Lung (tissue), 12 donors: ENCODE data around the gene ASTL. TPM values are rescaled to one million over a fixed set of nuclear protein-coding genes. Genes with fewer than 3 reads are reported as not detected.

Experiments
- ATAC-seq: fragments of 200-7000 bp; cut with Tn5 transposase; one replicate; pipeline ENCODE4 v1.9.1; 2020; ENCODE audit warnings: moderate number of reproducible peaks; ENCODE audit not compliant: insufficient read depth, low FRiP score
- DNase-seq, 3 donors: peaks; one replicate each; pipeline ENCODE4 v3.0.0-alpha.2; 2013 to 2017
- H3K27ac ChIP-seq, 2 donors: one replicate each; pipeline ENCODE4 v1.5.1; 2013; ENCODE audit warnings: mild to moderate bottlenecking in 2 of 2, moderate library complexity in 2 of 2, control low read depth in 1 of 2, inconsistent platforms in 1 of 2, low read depth in 1 of 2, low read length in 1 of 2
- H3K27me3 ChIP-seq, 3 donors: one replicate each; pipeline ENCODE4 v1.5.1; 2013; ENCODE audit warnings: low read length in 2 of 3; ENCODE audit not compliant: control insufficient read depth in 3 of 3, insufficient read depth in 3 of 3
- H3K36me3 ChIP-seq, 4 donors: one replicate each; pipeline ENCODE4 v1.5.1; 2013; ENCODE audit warnings: low read length in 4 of 4, mild to moderate bottlenecking in 1 of 4, moderate library complexity in 1 of 4; ENCODE audit not compliant: control insufficient read depth in 4 of 4, insufficient read depth in 4 of 4
- H3K4me1 ChIP-seq, 5 donors: one replicate each; pipeline ENCODE4 v1.5.1; 2013; ENCODE audit warnings: low read length in 5 of 5, mild to moderate bottlenecking in 2 of 5, moderate library complexity in 1 of 5; ENCODE audit not compliant: control insufficient read depth in 5 of 5, insufficient read depth in 5 of 5
- H3K4me3 ChIP-seq: one replicate; pipeline ENCODE4 v1.5.1; 2013; ENCODE audit warnings: mild to moderate bottlenecking, control low read depth, moderate library complexity
- H3K9ac ChIP-seq, 2 donors: one replicate each; pipeline ENCODE4 v1.5.1; 2013; ENCODE audit warnings: low read length in 2 of 2, control low read depth in 1 of 2; ENCODE audit not compliant: insufficient read depth in 1 of 2
- H3K9me3 ChIP-seq, 4 donors: one replicate each; pipeline ENCODE4 v1.5.1; 2013; ENCODE audit warnings: low read length in 3 of 4, mild to moderate bottlenecking in 1 of 4, moderate library complexity in 1 of 4; ENCODE audit not compliant: control insufficient read depth in 4 of 4, insufficient read depth in 3 of 4
- CTCF ChIP-seq: IDR thresholded peaks from 2 replicates; pipeline ENCODE4 v1.5.1; 2012; ENCODE audit warnings: mild to moderate bottlenecking; ENCODE audit errors: control extremely low read depth, extremely low read depth
- whole genome bisulfite sequencing, 2 donors: extraction: QIAGEN DNeasy Blood & Tissue Kit; methylation state at CpG; one replicate each; pipeline ENCODE4 v1.1.7; 2013; 5-methylcytosine and 5-hydroxymethylcytosine counted together
- polyA plus RNA-seq, 2 donors: library from polyadenylated mRNA; stranded (reverse); fragments of 200-250 nt; gene quantifications; one replicate each; pipeline ENCODE4 v1.2.1, GENCODE V29; 2013
- total RNA-seq, 2 donors: library from RNA; depleted of rRNA in 1 of 2; stranded (reverse); fragments of >200 nt in 1 of 2; gene quantifications; one replicate each; pipeline ENCODE4 v1.2.1, GENCODE V29; 2014 to 2021
- donor health status: control.
- donor health status: control.
- donor health status: Bipolar disorder and iron deficiency.
- donor health status: healthy.
- donor health status: DM: yes; HTN: yes; CAD: no.

Gene ASTL
- total and polyA plus RNA-seq, 4 donors: 0.14 to 0.34 TPM; not detected in 2

- H3K9ac ChIP-seq: no peak overlapping the region
- WGBS, 2 donors: 96 to 98% methylated on average over 8 of the region's 8 CpGs
- peaks cover 0 to 11% (median 3%) of the 10 kb centered on the region in 4 donors for H3K9me3 ChIP-seq
- no peaks in the 10 kb centered on the region for H3K36me3 ChIP-seq
- DNase-seq (no peak), ATAC-seq (no peak)
- no peak for TF ChIP-seq CTCF
- no peak overlapping the region for H3K27ac ChIP-seq
- H3K4me3 ChIP-seq: no peak overlapping the region
- H3K27me3 ChIP-seq: no peaks in the 10 kb centered on the region
- peaks cover 0 to 12% (median 6%) of the 10 kb centered on the region in 5 donors for H3K4me1 ChIP-seq
Measured at GRCh38 chr2:96105994-96106715, 32.1 kb downstream of the ASTL start.

GRCh38 chr2:96105152-96105915 is 33.0 kb downstream of the ASTL start:
- Histone ChIP-seq H3K36me3 (no peaks in the 10 kb centered on the region), H3K9me3 (peaks cover 0 to 11% (median 3%) of the 10 kb centered on the region in 4 donors), H3K9ac (no peak overlapping the region), H3K4me3 (no peak overlapping the region), H3K27ac (no peak overlapping the region), H3K4me1 (peaks cover 0 to 12% (median 6%) of the 10 kb centered on the region in 5 donors), H3K27me3 (no peaks in the 10 kb centered on the region)
- TF ChIP-seq CTCF: no peak
- DNase-seq: peak in 1 of 3 donors; percentile 1
- ATAC-seq: no peak
- WGBS, 2 donors: 89 to 92% methylated on average over 3 of the region's 3 CpGs

GRCh38 chr2:96104487-96104861 is 33.8 kb downstream of the ASTL start:
- Histone ChIP-seq H3K36me3 (no peaks in the 10 kb centered on the region), H3K4me1 (peaks cover 0 to 12% (median 6%) of the 10 kb centered on the region in 5 donors), H3K27me3 (no peaks in the 10 kb centered on the region), H3K9me3 (peaks cover 0 to 11% (median 3%) of the 10 kb centered on the region in 4 donors), H3K4me3 (no peak overlapping the region), H3K27ac (no peak overlapping the region), H3K9ac (no peak overlapping the region)
- WGBS, 2 donors: 84 to 100% methylated on average over 5 to 6 of the region's 6 CpGs
- TF ChIP-seq CTCF: no peak
- ATAC-seq: no peak
- DNase-seq: peak in 1 of 3 donors; percentile 11
